AG04450 (cell line): ENCODE measurements around the gene PPP1R18. TPM values are rescaled to one million over a fixed set of nuclear protein-coding genes. Genes with fewer than 3 reads are reported as not detected.

Experiments used
- CTCF ChIA-PET: fragments of 300-600, 350-600 bp; formaldehyde crosslinking; extraction: SDS; loops from one replicate; lab custom pipeline; 2022; ENCODE audit warnings: antibody characterized with exemption, inconsistent platforms; lab: Charles Lee
- POLR2A ChIA-PET: fragments of 350-600 bp; formaldehyde crosslinking; extraction: SDS; loops from one replicate; lab custom pipeline; 2021; ENCODE audit warnings: antibody characterized with exemption, inconsistent platforms; lab: Yijun Ruan, JAX
- DNase-seq: peaks from one replicate; pipeline ENCODE4 v3.0.0-alpha.2; 2011; ENCODE audit warnings: low read depth, low spot score
- H3K27ac ChIP-seq: one replicate; pipeline ENCODE4 v1.5.1; 2012; ENCODE audit warnings: low read depth, low read length, control low read depth
- H3K27me3 ChIP-seq: one replicate; pipeline ENCODE4 v1.6.0; 2012; ENCODE audit warnings: low read length; ENCODE audit not compliant: control insufficient read depth, insufficient read depth
- H3K4me3 ChIP-seq: 2 replicates; pipeline ENCODE4 v1.5.1; 2011; ENCODE audit warnings: mild to moderate bottlenecking, low read depth, low read length, control low read depth
- H3K9me3 ChIP-seq: 2 replicates; pipeline ENCODE4 v1.5.1; 2012; ENCODE audit warnings: low read length; ENCODE audit not compliant: control insufficient read depth, insufficient read depth
- CTCF ChIP-seq: IDR thresholded peaks from 2 replicates; pipeline ENCODE4 v1.5.1; 2011; ENCODE audit warnings: low read depth, low read length, control low read depth, inconsistent platforms
- polyA plus RNA-seq: library from polyadenylated mRNA; depleted of rRNA; stranded (reverse); fragments of >200 nt; gene quantifications from 2 replicates; pipeline ENCODE4 v1.2.3, GENCODE V29; 2011

Gene PPP1R18
- polyA plus RNA-seq, 1 experiment, result 83.2 TPM

GRCh38 chr6:30683980-30684338, 2.5 kb downstream of the PPP1R18 start:
- Histone ChIP-seq H3K27ac (peak overlapping the region; percentile 68), H3K27me3 (no peaks in the 10 kb centered on the region), H3K9me3 (no peaks in the 10 kb centered on the region; the same call in 1 of the 2 replicates), H3K4me3 (peak overlapping the region; percentile 92)
- POLR2A ChIA-PET, result interaction anchor here (0.8 to 0.9 kb wide), 2 partner anchors 9 to 42 kb away, joined by 3 to 4 read pairs; no protein-coding TSS in a partner anchor
- CTCF ChIA-PET, result interaction anchor here (1.0 kb wide), 1 partner anchor 9 kb away, joined by 6 read pairs; no protein-coding TSS in a partner anchor
- no peak for DNase-seq
- TF ChIP-seq CTCF, result no peak

- POLR2A ChIA-PET, result interaction anchor here (0.8 to 2.2 kb wide), 6 partner anchors 7 to 83 kb away, joined by 3 to 20 read pairs (median 4); partner anchors contain the start of gene NRM
- no peak for TF ChIP-seq CTCF
- CTCF ChIA-PET, result interaction anchor here (6.6 kb wide), 1 partner anchor 39 kb away, joined by 105 read pairs; the partner anchor contains the start of gene TUBB
- peak overlapping the region; percentile 92 for H3K4me3 ChIP-seq
- peak overlapping the region; percentile 68 for H3K27ac ChIP-seq
- H3K9me3 ChIP-seq, result no peaks in the 10 kb centered on the region; the same call in 1 of the 2 replicates
- no peak for DNase-seq
- H3K27me3 ChIP-seq, result no peaks in the 10 kb centered on the region
These were observed 3.1 kb downstream of the PPP1R18 start for GRCh38 chr6:30683183-30683979.

GRCh38 chr6:30682143-30683117, 4.0 kb downstream of the PPP1R18 start:
- POLR2A ChIA-PET, result interaction anchor here (0.6 to 2.2 kb wide), 7 partner anchors 8 to 239 kb away, joined by 3 to 20 read pairs (median 4); partner anchors contain the start of genes MDC1 and NRM
- H3K9me3 ChIP-seq, result no peaks in the 10 kb centered on the region; the same call in 1 of the 2 replicates
- CTCF ChIA-PET, result interaction anchor here (1.6 to 6.6 kb wide), 2 partner anchors 10 to 40 kb away, joined by 11 to 105 read pairs; partner anchors contain the start of genes DHX16 and TUBB
- peak overlapping the region; percentile 68 for H3K27ac ChIP-seq
- DNase-seq, result no peak
- H3K27me3 ChIP-seq, result no peaks in the 10 kb centered on the region
- no peak for TF ChIP-seq CTCF
- peak overlapping the region; percentile 92 for H3K4me3 ChIP-seq

GRCh38 chr6:30681766-30682142, 4.7 kb downstream of the PPP1R18 start:
- H3K27ac ChIP-seq, result no peak overlapping the region
- CTCF ChIA-PET, result interaction anchor here (0.7 to 6.6 kb wide), 4 partner anchors 9 to 405 kb away, joined by 3 to 105 read pairs (median 8); partner anchors contain the start of genes DHX16 and TUBB
- TF ChIP-seq CTCF, result no peak
- no peaks in the 10 kb centered on the region for H3K27me3 ChIP-seq
- peak overlapping the region; percentile 92 for H3K4me3 ChIP-seq
- no peak for DNase-seq
- no peaks in the 10 kb centered on the region; the same call in 1 of the 2 replicates for H3K9me3 ChIP-seq
- POLR2A ChIA-PET, result interaction anchor here (0.6 to 2.2 kb wide), 4 partner anchors 9 to 240 kb away, joined by 3 to 20 read pairs (median 4); partner anchors contain the start of genes MDC1 and NRM
